IMR-90 (cell line): ENCODE results near the gene UGT2A2. TPM values are rescaled to one million over a fixed set of nuclear protein-coding genes. Genes with fewer than 3 reads are reported as not detected.

ENCODE experiments used
- ATAC-seq: fragments of 200-7000 bp; cut with Tn5 transposase; 2 replicates; pipeline ENCODE4 v1.9.1; 2020; ENCODE audit warnings: low read depth, mild to moderate bottlenecking, moderate library complexity
- BruUV-seq: library from RNA; stranded (reverse); fragments of 400-500 nt; replicated peaks from 2 replicates; lab custom pipeline; 2021; lab: Mats Ljungman, UMichigan
- CTCF ChIA-PET: fragments of 300-600 bp; formaldehyde crosslinking; extraction: SDS; loops from one replicate; lab custom pipeline; 2021; ENCODE audit warnings: antibody characterized with exemption; lab: Yijun Ruan, JAX
- POLR2A ChIA-PET: fragments of 300-600 bp; sonication (Branson Sonifier 250); formaldehyde crosslinking; loops from one replicate; lab custom pipeline; 2022; ENCODE audit warnings: antibody characterized with exemption; ENCODE audit not compliant: unreplicated experiment; lab: Charles Lee
- DNase-seq: peaks from one replicate; pipeline ENCODE4 v3.0.0; 2013
- H2AFZ ChIP-seq: replicated peaks from 2 replicates; pipeline ENCODE3; 2013; ENCODE audit warnings: low read length, mild to moderate bottlenecking; ENCODE audit not compliant: poor library complexity
- H2AK5ac ChIP-seq: 2 replicates; pipeline ENCODE4 v1.6.1; 2013; ENCODE audit warnings: low read depth, low read length, inconsistent platforms
- H2AK9ac ChIP-seq: replicated peaks from 2 replicates; pipeline ENCODE3; 2013; ENCODE audit warnings: mild to moderate bottlenecking, low read depth, low read length, moderate library complexity; ENCODE audit not compliant: poor library complexity
- H2BK120ac ChIP-seq: 2 replicates; pipeline ENCODE4 v1.6.1; 2013; ENCODE audit warnings: low read depth, low read length, inconsistent platforms
- H2BK15ac ChIP-seq: 3 replicates; pipeline ENCODE4 v1.6.1; 2013; ENCODE audit warnings: low read depth, low read length, inconsistent platforms
- H2BK20ac ChIP-seq: 2 replicates; pipeline ENCODE4 v1.6.1; 2013; ENCODE audit warnings: low read depth, mild to moderate bottlenecking, inconsistent platforms, low read length, moderate library complexity
- H2BK5ac ChIP-seq: 2 replicates; pipeline ENCODE4 v1.6.1; 2013; ENCODE audit warnings: mild to moderate bottlenecking, low read depth, low read length, inconsistent platforms; ENCODE audit not compliant: poor library complexity, severe bottlenecking
- H3K14ac ChIP-seq: replicated peaks from 2 replicates; pipeline ENCODE4 v1.6.1; 2013; ENCODE audit warnings: low read depth, low read length, inconsistent platforms
- H3K18ac ChIP-seq: 2 replicates; pipeline ENCODE4 v1.6.1; 2013; ENCODE audit warnings: low read depth, low read length, control low read depth
- H3K23ac ChIP-seq: 2 replicates; pipeline ENCODE4 v1.6.1; 2013; ENCODE audit warnings: low read depth, low read length, inconsistent platforms
- H3K27ac ChIP-seq: 2 replicates; pipeline ENCODE4 v1.5.1; 2013; ENCODE audit warnings: mild to moderate bottlenecking, control low read depth, low read length; ENCODE audit not compliant: insufficient read depth
- H3K27me3 ChIP-seq: 2 replicates; pipeline ENCODE4 v1.6.1; 2013; ENCODE audit warnings: low read length; ENCODE audit not compliant: control insufficient read depth, insufficient read depth
- H3K36me3 ChIP-seq: 2 replicates; pipeline ENCODE4 v1.6.1; 2013; ENCODE audit warnings: low read length, mixed read lengths; ENCODE audit not compliant: control insufficient read depth, insufficient read depth
- H3K4ac ChIP-seq: 2 replicates; pipeline ENCODE4 v1.6.1; 2013; ENCODE audit warnings: low read depth, low read length, inconsistent platforms
- H3K4me1 ChIP-seq: 2 replicates; pipeline ENCODE4 v1.6.1; 2013; ENCODE audit warnings: low read length, mixed read lengths; ENCODE audit not compliant: control insufficient read depth, insufficient read depth
- H3K4me2 ChIP-seq: 2 replicates; pipeline ENCODE4 v1.6.1; 2013; ENCODE audit warnings: low read depth, mild to moderate bottlenecking, control low read depth, low read length, moderate library complexity
- H3K4me3 ChIP-seq: 2 replicates; pipeline ENCODE4 v1.5.1; 2013; ENCODE audit warnings: low read depth, mild to moderate bottlenecking, control low read depth, low read length, moderate library complexity; ENCODE audit not compliant: insufficient read depth
- H3K56ac ChIP-seq: 2 replicates; pipeline ENCODE4 v1.6.1; 2013; ENCODE audit warnings: low read length, inconsistent platforms; ENCODE audit not compliant: insufficient read depth; ENCODE audit errors: extremely low read depth
- H3K79me1 ChIP-seq, 2 experiments: 2 replicates each; pipeline ENCODE4 v1.6.1; 2013; ENCODE audit warnings: low read length in 2 of 2, inconsistent platforms in 1 of 2, low read depth in 1 of 2
- H3K9ac ChIP-seq: 2 replicates; pipeline ENCODE4 v1.6.1; 2013; ENCODE audit warnings: low read depth, low read length, control low read depth
- H3K9me1 ChIP-seq: 2 replicates; pipeline ENCODE4 v1.6.1; 2013; ENCODE audit warnings: low read length, inconsistent platforms; ENCODE audit not compliant: insufficient read depth
- H3K9me3 ChIP-seq: 2 replicates; pipeline ENCODE4 v1.6.1; 2013; ENCODE audit warnings: low read length; ENCODE audit not compliant: control insufficient read depth, insufficient read depth
- H4K20me1 ChIP-seq: 2 replicates; pipeline ENCODE4 v1.6.1; 2013; ENCODE audit warnings: low read length, inconsistent platforms; ENCODE audit not compliant: insufficient read depth
- H4K5ac ChIP-seq: 2 replicates; pipeline ENCODE4 v1.6.1; 2013; ENCODE audit warnings: mild to moderate bottlenecking, low read depth, low read length, control low read depth
- H4K8ac ChIP-seq, 2 experiments: 2 replicates each; pipeline ENCODE4 v1.6.1; 2013; ENCODE audit warnings: low read depth in 2 of 2, low read length in 2 of 2, control low read depth in 1 of 2, inconsistent platforms in 1 of 2
- H4K91ac ChIP-seq: 2 replicates; pipeline ENCODE4 v1.6.1; 2013; ENCODE audit warnings: low read depth, low read length, inconsistent platforms; ENCODE audit not compliant: insufficient read depth
- CEBPB ChIP-seq: IDR thresholded peaks from 2 replicates; pipeline ENCODE4 v1.6.1; 2012; ENCODE audit warnings: low read depth, low read length, improper control_type of control experiment
- CHD1 ChIP-seq: IDR thresholded peaks from 2 replicates; pipeline ENCODE4 v1.6.1; 2012; ENCODE audit warnings: low read depth, low read length, improper control_type of control experiment
- FOS ChIP-seq: fragments of 150-350 bp; IDR thresholded peaks from 2 replicates; pipeline ENCODE4 v1.6.1; 2016; ENCODE audit warnings: low read depth, low read length
- MAFK ChIP-seq: IDR thresholded peaks from 2 replicates; pipeline ENCODE4 v1.6.1; 2012; ENCODE audit warnings: low read depth, low read length, improper control_type of control experiment
- MAZ ChIP-seq: IDR thresholded peaks from 2 replicates; pipeline ENCODE4 v1.6.1; 2012; ENCODE audit warnings: low read depth, mild to moderate bottlenecking, low read length, improper control_type of control experiment, moderate library complexity, borderline replicate concordance
- MXI1 ChIP-seq: IDR thresholded peaks from 2 replicates; pipeline ENCODE4 v1.6.1; 2012; ENCODE audit warnings: low read depth, mild to moderate bottlenecking, low read length, moderate library complexity, borderline replicate concordance
- NFE2L2 ChIP-seq: fragments of 150-350 bp; IDR thresholded peaks from 2 replicates; pipeline ENCODE4 v1.6.1; 2016; ENCODE audit warnings: low read depth, mild to moderate bottlenecking, low read length
- POLR2A ChIP-seq: IDR thresholded peaks from 2 replicates; pipeline ENCODE4 v1.6.1; 2012; ENCODE audit warnings: mild to moderate bottlenecking, low read depth, low read length
- RAD21 ChIP-seq: IDR thresholded peaks from 2 replicates; pipeline ENCODE4 v1.6.1; 2012; ENCODE audit warnings: low read length, improper control_type of control experiment
- RCOR1 ChIP-seq: IDR thresholded peaks from 2 replicates; pipeline ENCODE4 v1.6.1; 2012; ENCODE audit warnings: mild to moderate bottlenecking, low read length, improper control_type of control experiment; ENCODE audit not compliant: insufficient replicate concordance
- RFX5 ChIP-seq: IDR thresholded peaks from 2 replicates; pipeline ENCODE4 v1.8.0; 2012; ENCODE audit warnings: low read depth, mild to moderate bottlenecking, low read length, moderate library complexity
- SMC3 ChIP-seq: fragments of 150-350 bp; IDR thresholded peaks from 2 replicates; pipeline ENCODE4 v1.6.1; 2016; ENCODE audit warnings: low read depth, mild to moderate bottlenecking, antibody characterized with exemption, low read length, moderate library complexity
- WGBS, 2 experiments: methylation state at CpG; one replicate each; pipeline versions ENCODE4 v1.1.5 to v1.1.7; 2013; ENCODE audit warnings: missing lambda C conversion rate in 2 of 2; ENCODE audit not compliant: insufficient read length in 1 of 2; ENCODE audit errors: extremely low coverage in 2 of 2; 5-methylcytosine and 5-hydroxymethylcytosine counted together
- dilution Hi-C: fragments of 300-500 bp; cut with HindIII; formaldehyde crosslinking; loops from one replicate; pipeline ENCODE4 v1.14.3; 2018; ENCODE audit warnings: low sequenced_read_pairs; ENCODE audit not compliant: unreplicated experiment
- in situ Hi-C: fragments of 300-500 bp; cut with MboI; formaldehyde crosslinking; loops from 3 replicates; pipeline ENCODE4 v1.14.3; 2019; ENCODE audit warnings: low sequenced_read_pairs, inconsistent platforms, mixed read lengths
- intact Hi-C: fragments of 100-400 bp; cut with micrococcal nuclease; formaldehyde crosslinking; loops from 2 replicates; pipeline ENCODE4 v1.10.0; 2022
- polyA plus RNA-seq, 3 experiments: library from polyadenylated mRNA; depleted of rRNA; stranded (reverse); fragments of >200 nt; gene quantifications; 2 replicates each; pipeline ENCODE4 v1.2.3, GENCODE V29; 2012; ENCODE audit warnings: low replicate concordance in 1 of 3
- total RNA-seq: library from RNA; depleted of rRNA; stranded (reverse); fragments of >200 nt; gene quantifications from 2 replicates; pipeline ENCODE4 v1.2.3, GENCODE V29; 2012
- TF ChIP-seq, protein P1 (sequence below): fragments of 150-350 bp; IDR thresholded peaks from 2 replicates; pipeline ENCODE4 v1.6.1; 2016; ENCODE audit warnings: low read depth, mild to moderate bottlenecking, low read length, moderate library complexity, borderline replicate concordance
- TF ChIP-seq, protein P2 (sequence below): fragments of 150-350 bp; IDR thresholded peaks from 2 replicates; pipeline ENCODE4 v1.6.1; 2017; ENCODE audit warnings: mild to moderate bottlenecking, antibody characterized with exemption, low read length, low read depth
- TF ChIP-seq, protein P3 (sequence below): conservative IDR thresholded peaks from 2 replicates; pipeline ENCODE4 v1.5.1; 2012; ENCODE audit warnings: mild to moderate bottlenecking, low read depth, low read length, improper control_type of control experiment

UGT2A2 gene
- total and polyA plus RNA-seq, 2 of the 4 experiments (the other 2 are of a cell fraction) = not detected

DNA sequence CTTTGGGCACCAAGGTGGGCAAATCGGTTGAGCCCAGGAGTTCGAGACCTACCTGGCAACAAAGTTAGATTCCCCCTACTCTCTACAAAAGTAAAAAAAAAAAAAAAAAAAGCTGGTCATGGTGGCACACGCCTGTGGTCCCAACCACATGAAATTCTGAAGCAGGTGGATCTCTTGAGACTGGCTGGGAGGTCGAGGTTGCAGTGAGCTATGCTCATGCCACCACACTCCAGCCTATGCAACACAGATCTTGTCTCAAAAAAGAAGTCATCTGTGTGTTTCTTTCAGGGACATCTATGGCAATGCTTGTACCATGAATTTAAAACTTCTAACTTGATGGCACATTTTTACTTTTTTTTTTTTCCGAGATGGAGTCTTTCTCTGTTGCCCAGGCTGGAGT lies 55.3 kb downstream of the UGT2A2 start:
- Histone ChIP-seq H3K36me3 (no peaks in the 10 kb centered on the region), H3K9me1 (no peaks in the 10 kb centered on the region), H2BK20ac (no peak overlapping the region), H4K20me1 (no peaks in the 10 kb centered on the region), H4K5ac (no peak overlapping the region), H3K14ac (no peak overlapping the region), H2AFZ (no peak overlapping the region), H4K8ac (no peak overlapping the region), H3K23ac (no peak overlapping the region), H3K4me1 (no peaks in the 10 kb centered on the region), H2BK15ac (no peak overlapping the region), H2AK9ac (no peak overlapping the region), H2AK5ac (no peak overlapping the region), H3K56ac (no peak overlapping the region), H2BK120ac (no peak overlapping the region), H3K4me3 (no peak overlapping the region), H3K4ac (no peak overlapping the region), H3K9ac (no peak overlapping the region), H3K27ac (no peak overlapping the region), H3K9me3 (no peaks in the 10 kb centered on the region; the same call in 1 of the 2 replicates), H3K79me1 (no peaks in the 10 kb centered on the region), H3K4me2 (no peak overlapping the region), H3K18ac (no peak overlapping the region), H3K27me3 (no peaks in the 10 kb centered on the region), H4K91ac (no peak overlapping the region), H2BK5ac (no peak overlapping the region)
- intact Hi-C loops = no loop called here
- no CpG with 5 or more reads among the region's 5 CpGs for WGBS, 2 experiments
- dilution Hi-C loops = no loop called here
- ChIA-PET POLR2A (no interaction called here), CTCF (no interaction called here)
- no TSS peak for BruUV-seq
- TF ChIP-seq MAZ (no peak), CHD1 (no peak), NFE2L2 (no peak), SMC3 (no peak), RAD21 (no peak), POLR2A (no peak), MAFK (no peak), CEBPB (no peak), FOS (no peak), MXI1 (no peak), RFX5 (no peak), RCOR1 (no peak)
- TF ChIP-seq, protein P1, sequence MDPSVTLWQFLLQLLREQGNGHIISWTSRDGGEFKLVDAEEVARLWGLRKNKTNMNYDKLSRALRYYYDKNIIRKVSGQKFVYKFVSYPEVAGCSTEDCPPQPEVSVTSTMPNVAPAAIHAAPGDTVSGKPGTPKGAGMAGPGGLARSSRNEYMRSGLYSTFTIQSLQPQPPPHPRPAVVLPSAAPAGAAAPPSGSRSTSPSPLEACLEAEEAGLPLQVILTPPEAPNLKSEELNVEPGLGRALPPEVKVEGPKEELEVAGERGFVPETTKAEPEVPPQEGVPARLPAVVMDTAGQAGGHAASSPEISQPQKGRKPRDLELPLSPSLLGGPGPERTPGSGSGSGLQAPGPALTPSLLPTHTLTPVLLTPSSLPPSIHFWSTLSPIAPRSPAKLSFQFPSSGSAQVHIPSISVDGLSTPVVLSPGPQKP = no peak
- TF ChIP-seq, protein P2, sequence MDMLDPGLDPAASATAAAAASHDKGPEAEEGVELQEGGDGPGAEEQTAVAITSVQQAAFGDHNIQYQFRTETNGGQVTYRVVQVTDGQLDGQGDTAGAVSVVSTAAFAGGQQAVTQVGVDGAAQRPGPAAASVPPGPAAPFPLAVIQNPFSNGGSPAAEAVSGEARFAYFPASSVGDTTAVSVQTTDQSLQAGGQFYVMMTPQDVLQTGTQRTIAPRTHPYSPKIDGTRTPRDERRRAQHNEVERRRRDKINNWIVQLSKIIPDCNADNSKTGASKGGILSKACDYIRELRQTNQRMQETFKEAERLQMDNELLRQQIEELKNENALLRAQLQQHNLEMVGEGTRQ = no peak
- TF ChIP-seq, protein P3, sequence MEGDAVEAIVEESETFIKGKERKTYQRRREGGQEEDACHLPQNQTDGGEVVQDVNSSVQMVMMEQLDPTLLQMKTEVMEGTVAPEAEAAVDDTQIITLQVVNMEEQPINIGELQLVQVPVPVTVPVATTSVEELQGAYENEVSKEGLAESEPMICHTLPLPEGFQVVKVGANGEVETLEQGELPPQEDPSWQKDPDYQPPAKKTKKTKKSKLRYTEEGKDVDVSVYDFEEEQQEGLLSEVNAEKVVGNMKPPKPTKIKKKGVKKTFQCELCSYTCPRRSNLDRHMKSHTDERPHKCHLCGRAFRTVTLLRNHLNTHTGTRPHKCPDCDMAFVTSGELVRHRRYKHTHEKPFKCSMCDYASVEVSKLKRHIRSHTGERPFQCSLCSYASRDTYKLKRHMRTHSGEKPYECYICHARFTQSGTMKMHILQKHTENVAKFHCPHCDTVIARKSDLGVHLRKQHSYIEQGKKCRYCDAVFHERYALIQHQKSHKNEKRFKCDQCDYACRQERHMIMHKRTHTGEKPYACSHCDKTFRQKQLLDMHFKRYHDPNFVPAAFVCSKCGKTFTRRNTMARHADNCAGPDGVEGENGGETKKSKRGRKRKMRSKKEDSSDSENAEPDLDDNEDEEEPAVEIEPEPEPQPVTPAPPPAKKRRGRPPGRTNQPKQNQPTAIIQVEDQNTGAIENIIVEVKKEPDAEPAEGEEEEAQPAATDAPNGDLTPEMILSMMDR = no peak
- in situ Hi-C loops = no loop called here
- ATAC-seq (no peak), DNase-seq (no peak)
